Neutrophil (primary cell): ENCODE data around the gene FASN.
A peak's percentile ranks its signal among the peaks of the same experiment; 100 is the strongest.
"Not testable (repeated sequence)": the region's sequence is repeated elsewhere in the genome, so short reads cannot be mapped to it uniquely, and the experiment has no call there.

Experiments
- H3K27ac ChIP-seq: fragments of 200-600 bp; sonication (generic); 2 replicates; pipeline ENCODE4 v1.5.1; 2016; ENCODE audit warnings: mild to moderate bottlenecking, moderate library complexity
- H3K27me3 ChIP-seq: fragments of 200-600 bp; sonication (generic); 2 replicates; pipeline ENCODE4 v1.6.0; 2016; ENCODE audit warnings: mild to moderate bottlenecking
- H3K36me3 ChIP-seq: fragments of 200-600 bp; sonication (generic); 2 replicates; pipeline ENCODE4 v1.5.1; 2017
- H3K4me1 ChIP-seq, 2 experiments: fragments of 200-600 bp in 1 of 2; sonication (generic) in 1 of 2; 1 replicate in 1 of 2; 2 replicates in 1 of 2; pipeline versions ENCODE4 v1.5.1 to v1.6.1; 2013 to 2016; ENCODE audit warnings: low read depth in 1 of 2, low read length in 1 of 2, mild to moderate bottlenecking in 1 of 2, moderate library complexity in 1 of 2; ENCODE audit not compliant: control insufficient read depth in 1 of 2, insufficient read depth in 1 of 2
- H3K4me3 ChIP-seq, 2 experiments: fragments of 200-600 bp in 1 of 2; sonication (generic) in 1 of 2; 1 replicate in 1 of 2; 2 replicates in 1 of 2; pipeline ENCODE4 v1.5.1; 2013 to 2016; ENCODE audit warnings: low read depth in 1 of 2, low read length in 1 of 2, mild to moderate bottlenecking in 1 of 2, moderate library complexity in 1 of 2
- H3K9me3 ChIP-seq: fragments of 200-600 bp; sonication (generic); 2 replicates; pipeline ENCODE4 v1.5.1; 2016
- CTCF ChIP-seq: fragments of 200-600 bp; sonication (generic); IDR thresholded peaks from 2 replicates; pipeline ENCODE4 v1.5.1; 2016; ENCODE audit warnings: antibody characterized with exemption

FASN gene

GRCh38 chr17:82042649-82043048 lies 55.4 kb downstream of the FASN start:
- Histone ChIP-seq H3K27me3 (no peaks in the 10 kb centered on the region), H3K4me3 (no peak overlapping the region), H3K4me1 (peaks cover 5% of the 10 kb centered on the region in 2 experiments), H3K9me3 (no peaks in the 10 kb centered on the region), H3K36me3 (peaks cover 12% of the 10 kb centered on the region), H3K27ac (no peak overlapping the region)
- no peak for TF ChIP-seq CTCF

- no peaks in the 10 kb centered on the region for H3K9me3 ChIP-seq
- no peak for TF ChIP-seq CTCF
- no peak overlapping the region for H3K27ac ChIP-seq
- H3K4me3 ChIP-seq = no peak overlapping the region
- H3K27me3 ChIP-seq = no peaks in the 10 kb centered on the region
- peaks cover 15 to 18% of the 10 kb centered on the region in 2 experiments for H3K4me1 ChIP-seq
- no peaks in the 10 kb centered on the region for H3K36me3 ChIP-seq
Measured at GRCh38 chr17:82041144-82041814, 56.8 kb downstream of the FASN start.

- H3K36me3 ChIP-seq = no peaks in the 10 kb centered on the region
- H3K4me3 ChIP-seq = no peak overlapping the region
- no peak overlapping the region for H3K27ac ChIP-seq
- H3K9me3 ChIP-seq = no peaks in the 10 kb centered on the region
- no peaks in the 10 kb centered on the region for H3K27me3 ChIP-seq
- H3K4me1 ChIP-seq = peaks cover 22 to 26% of the 10 kb centered on the region in 2 experiments
- TF ChIP-seq CTCF = no peak
Measured at GRCh38 chr17:82039695-82040299, 58.2 kb downstream of the FASN start.

GRCh38 chr17:82038796-82039409 lies 59.1 kb downstream of the FASN start:
- not testable (repeated sequence) for H3K4me3 ChIP-seq, H3K27me3 ChIP-seq, H3K36me3 ChIP-seq, H3K27ac ChIP-seq, H3K9me3 ChIP-seq
- H3K4me1 ChIP-seq = peaks cover 22 to 26% of the 10 kb centered on the region in 2 experiments

GRCh38 chr17:82037889-82038195 lies 60.2 kb downstream of the FASN start:
- Histone ChIP-seq H3K27ac (peak overlapping the region; percentile 90), H3K4me3 (peak overlapping the region; percentile 67 to 80), H3K36me3 (no peaks in the 10 kb centered on the region), H3K9me3 (no peaks in the 10 kb centered on the region), H3K27me3 (peaks cover under 1% of the 10 kb centered on the region), H3K4me1 (peaks cover 22 to 26% of the 10 kb centered on the region in 2 experiments)
- TF ChIP-seq CTCF = no peak
